WTC11 (cell line): ENCODE results near the gene CST9. TPM values are rescaled to one million over a fixed set of nuclear protein-coding genes. Genes with fewer than 3 reads are reported as not detected.

Experiments
- ATAC-seq: fragments of 200-7000 bp; cut with Tn5 transposase; 2 replicates; pipeline ENCODE4 v1.10.0; 2021; ENCODE audit warnings: mild to moderate bottlenecking, moderate library complexity
- CTCF ChIA-PET: fragments of 300-600 bp; sonication (Branson Sonifier 250); formaldehyde crosslinking; loops from one replicate; lab custom pipeline; 2021; ENCODE audit warnings: antibody characterized with exemption; lab: Charles Lee
- POLR2A ChIA-PET: fragments of 350-600 bp; sonication (Branson Sonifier 250); formaldehyde crosslinking; loops from one replicate; lab custom pipeline; 2021; ENCODE audit warnings: antibody characterized with exemption; lab: Charles Lee
- DNase-seq: peaks from one replicate; pipeline ENCODE4 v3.0.0; 2021; ENCODE audit warnings: low spot score
- H3K27ac Mint-ChIP-seq: 2 replicates; pipeline ENCODE4 v1.8.0; 2021; ENCODE audit warnings: mixed read lengths
- H3K27me3 Mint-ChIP-seq: 2 replicates; pipeline ENCODE4 v1.8.0; 2021; ENCODE audit warnings: low read depth, mild to moderate bottlenecking, moderate library complexity, mixed read lengths
- H3K36me3 Mint-ChIP-seq: 2 replicates; pipeline ENCODE4 v1.8.0; 2021; ENCODE audit warnings: mixed read lengths
- H3K4me1 Mint-ChIP-seq: 2 replicates; pipeline ENCODE4 v1.8.0; 2022; ENCODE audit warnings: mixed read lengths
- H3K4me3 Mint-ChIP-seq: 2 replicates; pipeline ENCODE4 v1.8.0; 2021; ENCODE audit warnings: mild to moderate bottlenecking, moderate library complexity, mixed read lengths
- H3K9me3 Mint-ChIP-seq: 2 replicates; pipeline ENCODE4 v1.8.0; 2021; ENCODE audit warnings: mixed read lengths
- CBFB ChIP-seq: sonication (generic); formaldehyde crosslinking; IDR thresholded peaks from 2 replicates; pipeline ENCODE4 v1.8.1; 2022; ENCODE audit warnings: mild to moderate bottlenecking, low read depth, missing genetic modification reagents
- ELF4 ChIP-seq: sonication (generic); formaldehyde crosslinking; IDR thresholded peaks from 2 replicates; pipeline ENCODE4 v1.8.1; 2022; ENCODE audit warnings: low read depth, mild to moderate bottlenecking, moderate library complexity, missing genetic modification reagents
- FOXJ3 ChIP-seq: sonication (generic); formaldehyde crosslinking; IDR thresholded peaks from 2 replicates; pipeline ENCODE4 v1.9.0; 2021; ENCODE audit warnings: missing genetic modification reagents, mild to moderate bottlenecking, borderline replicate concordance
- FOXP1 ChIP-seq: sonication (generic); formaldehyde crosslinking; IDR thresholded peaks from 2 replicates; pipeline ENCODE4 v1.8.0; 2022; ENCODE audit warnings: missing genetic modification reagents, mild to moderate bottlenecking, moderate library complexity, borderline replicate concordance
- MYBL2 ChIP-seq: sonication (generic); formaldehyde crosslinking; IDR thresholded peaks from 2 replicates; pipeline ENCODE4 v1.8.1; 2023; ENCODE audit warnings: mild to moderate bottlenecking, moderate library complexity, missing genetic modification reagents
- NFATC4 ChIP-seq: fragments of 250-450 bp; sonication (Bioruptor Pico); IDR thresholded peaks from 2 replicates; pipeline ENCODE4 v1.9.0; 2021; ENCODE audit warnings: mild to moderate bottlenecking
- NFE2L1 ChIP-seq: sonication (generic); formaldehyde crosslinking; IDR thresholded peaks from 2 replicates; pipeline ENCODE4 v1.8.1; 2023; ENCODE audit warnings: missing genetic modification reagents
- SOX15 ChIP-seq: fragments of 250-450 bp; sonication (Bioruptor Pico); IDR thresholded peaks from 2 replicates; pipeline ENCODE4 v1.9.0; 2021; ENCODE audit warnings: mild to moderate bottlenecking
- TEAD4 ChIP-seq: sonication (generic); formaldehyde crosslinking; IDR thresholded peaks from 2 replicates; pipeline ENCODE4 v1.8.0; 2022; ENCODE audit warnings: mild to moderate bottlenecking, missing genetic modification reagents
- TP53 ChIP-seq: sonication (generic); formaldehyde crosslinking; IDR thresholded peaks from 2 replicates; pipeline ENCODE4 v1.8.1; 2023; ENCODE audit warnings: mild to moderate bottlenecking, missing genetic modification reagents
- ZNF121 ChIP-seq: sonication (generic); formaldehyde crosslinking; IDR thresholded peaks from 2 replicates; pipeline ENCODE4 v1.8.0; 2023; ENCODE audit warnings: missing genetic modification reagents
- ZNF138 ChIP-seq: sonication (generic); formaldehyde crosslinking; conservative IDR thresholded peaks from 2 replicates; pipeline ENCODE4 v1.8.1; 2022; ENCODE audit warnings: mild to moderate bottlenecking, moderate library complexity, missing genetic modification reagents
- ZNF219 ChIP-seq: sonication (generic); formaldehyde crosslinking; IDR thresholded peaks from 2 replicates; pipeline ENCODE4 v1.8.0; 2023; ENCODE audit warnings: missing genetic modification reagents, mild to moderate bottlenecking, borderline replicate concordance
- ZNF263 ChIP-seq: sonication (generic); formaldehyde crosslinking; IDR thresholded peaks from 2 replicates; pipeline ENCODE4 v1.8.1; 2022; ENCODE audit warnings: low read depth, mild to moderate bottlenecking, moderate library complexity, missing genetic modification reagents
- total RNA-seq: library from RNA; stranded (reverse); gene quantifications from 3 replicates; pipeline ENCODE4 v1.2.3, GENCODE V29; 2021
- TF ChIP-seq, protein P1 (sequence below): fragments of 250-450 bp; sonication (Bioruptor Pico); IDR thresholded peaks from 2 replicates; pipeline ENCODE4 v1.9.0; 2021; ENCODE audit warnings: mild to moderate bottlenecking, borderline replicate concordance
- TF ChIP-seq, protein P2 (sequence below): sonication (generic); formaldehyde crosslinking; IDR thresholded peaks from 2 replicates; pipeline ENCODE4 v1.8.0; 2022; ENCODE audit warnings: mild to moderate bottlenecking, missing genetic modification reagents
- TF ChIP-seq, protein P3 (sequence below): sonication (generic); formaldehyde crosslinking; IDR thresholded peaks from 2 replicates; pipeline ENCODE4 v1.8.1; 2022; ENCODE audit warnings: mild to moderate bottlenecking, moderate library complexity, missing genetic modification reagents
- TF ChIP-seq, protein P4 (sequence below): sonication (generic); formaldehyde crosslinking; IDR thresholded peaks from 2 replicates; pipeline ENCODE4 v1.8.1; 2023; ENCODE audit warnings: mild to moderate bottlenecking, moderate library complexity, missing genetic modification reagents
- TF ChIP-seq, protein P5 (sequence below): fragments of 250-450 bp; sonication (Bioruptor Pico); IDR thresholded peaks from 2 replicates; pipeline ENCODE4 v1.9.0; 2021; ENCODE audit warnings: moderate library complexity, mild to moderate bottlenecking, inconsistent platforms, borderline replicate concordance
- TF ChIP-seq, protein P6 (sequence below): sonication (generic); formaldehyde crosslinking; IDR thresholded peaks from 2 replicates; pipeline ENCODE4 v1.8.1; 2023; ENCODE audit warnings: mild to moderate bottlenecking, missing genetic modification reagents, moderate library complexity
- TF ChIP-seq, protein P7 (sequence below): sonication (generic); formaldehyde crosslinking; IDR thresholded peaks from 2 replicates; pipeline ENCODE4 v1.8.1; 2023; ENCODE audit warnings: mild to moderate bottlenecking, missing genetic modification reagents, borderline replicate concordance

Gene CST9
- total RNA-seq, 1 experiment from 2014 or later, result not detected

DNA sequence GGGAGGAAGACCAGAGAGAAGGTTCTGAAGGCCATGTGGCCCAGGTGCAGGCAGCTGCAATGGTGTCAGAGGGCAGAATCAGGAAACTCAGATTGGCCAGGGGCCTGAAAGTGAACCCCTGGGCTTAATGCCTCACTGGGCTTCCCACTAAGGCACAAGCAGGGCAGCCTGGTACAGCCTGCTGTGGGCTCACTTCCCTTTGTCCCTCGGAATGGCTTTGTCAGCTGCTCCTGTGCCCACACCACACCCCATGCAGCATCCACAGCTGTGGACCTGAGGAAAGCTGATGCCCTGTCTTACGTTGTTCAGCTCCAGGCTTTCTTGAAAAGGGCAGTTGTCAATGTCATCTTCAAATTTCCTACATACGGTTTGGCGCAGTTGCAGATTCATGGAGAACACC lies 2.4 kb downstream of the CST9 start:
- Mint-ChIP-seq H3K9me3 (no peaks in the 10 kb centered on the region), H3K36me3 (no peaks in the 10 kb centered on the region), H3K27ac (no peak overlapping the region), H3K4me3 (no peak overlapping the region), H3K4me1 (peaks cover 25% of the 10 kb centered on the region; the same call in 1 of the 2 replicates), H3K27me3 (peaks cover 26% of the 10 kb centered on the region; the same call in 1 of the 2 replicates)
- ATAC-seq (no peak), DNase-seq (no peak)
- CTCF ChIA-PET, result interaction anchor here (2.0 to 3.0 kb wide), 2 partner anchors 156 to 162 kb away, joined by 7 to 9 read pairs; no protein-coding TSS in a partner anchor
- TF ChIP-seq, protein P1, sequence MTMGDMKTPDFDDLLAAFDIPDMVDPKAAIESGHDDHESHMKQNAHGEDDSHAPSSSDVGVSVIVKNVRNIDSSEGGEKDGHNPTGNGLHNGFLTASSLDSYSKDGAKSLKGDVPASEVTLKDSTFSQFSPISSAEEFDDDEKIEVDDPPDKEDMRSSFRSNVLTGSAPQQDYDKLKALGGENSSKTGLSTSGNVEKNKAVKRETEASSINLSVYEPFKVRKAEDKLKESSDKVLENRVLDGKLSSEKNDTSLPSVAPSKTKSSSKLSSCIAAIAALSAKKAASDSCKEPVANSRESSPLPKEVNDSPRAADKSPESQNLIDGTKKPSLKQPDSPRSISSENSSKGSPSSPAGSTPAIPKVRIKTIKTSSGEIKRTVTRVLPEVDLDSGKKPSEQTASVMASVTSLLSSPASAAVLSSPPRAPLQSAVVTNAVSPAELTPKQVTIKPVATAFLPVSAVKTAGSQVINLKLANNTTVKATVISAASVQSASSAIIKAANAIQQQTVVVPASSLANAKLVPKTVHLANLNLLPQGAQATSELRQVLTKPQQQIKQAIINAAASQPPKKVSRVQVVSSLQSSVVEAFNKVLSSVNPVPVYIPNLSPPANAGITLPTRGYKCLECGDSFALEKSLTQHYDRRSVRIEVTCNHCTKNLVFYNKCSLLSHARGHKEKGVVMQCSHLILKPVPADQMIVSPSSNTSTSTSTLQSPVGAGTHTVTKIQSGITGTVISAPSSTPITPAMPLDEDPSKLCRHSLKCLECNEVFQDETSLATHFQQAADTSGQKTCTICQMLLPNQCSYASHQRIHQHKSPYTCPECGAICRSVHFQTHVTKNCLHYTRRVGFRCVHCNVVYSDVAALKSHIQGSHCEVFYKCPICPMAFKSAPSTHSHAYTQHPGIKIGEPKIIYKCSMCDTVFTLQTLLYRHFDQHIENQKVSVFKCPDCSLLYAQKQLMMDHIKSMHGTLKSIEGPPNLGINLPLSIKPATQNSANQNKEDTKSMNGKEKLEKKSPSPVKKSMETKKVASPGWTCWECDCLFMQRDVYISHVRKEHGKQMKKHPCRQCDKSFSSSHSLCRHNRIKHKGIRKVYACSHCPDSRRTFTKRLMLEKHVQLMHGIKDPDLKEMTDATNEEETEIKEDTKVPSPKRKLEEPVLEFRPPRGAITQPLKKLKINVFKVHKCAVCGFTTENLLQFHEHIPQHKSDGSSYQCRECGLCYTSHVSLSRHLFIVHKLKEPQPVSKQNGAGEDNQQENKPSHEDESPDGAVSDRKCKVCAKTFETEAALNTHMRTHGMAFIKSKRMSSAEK (CRISPR knock-in tag), result no peak
- TF ChIP-seq ZNF263 (CRISPR knock-in tag) (no peak), CBFB (no peak), ELF4 (CRISPR knock-in tag) (no peak), MYBL2 (CRISPR knock-in tag) (no peak), FOXJ3 (CRISPR knock-in tag) (no peak), NFATC4 (no peak), ZNF121 (CRISPR knock-in tag) (no peak), ZNF219 (CRISPR knock-in tag) (no peak), SOX15 (no peak), ZNF138 (CRISPR knock-in tag) (no peak), TP53 (no peak)
- TF ChIP-seq, protein P2, sequence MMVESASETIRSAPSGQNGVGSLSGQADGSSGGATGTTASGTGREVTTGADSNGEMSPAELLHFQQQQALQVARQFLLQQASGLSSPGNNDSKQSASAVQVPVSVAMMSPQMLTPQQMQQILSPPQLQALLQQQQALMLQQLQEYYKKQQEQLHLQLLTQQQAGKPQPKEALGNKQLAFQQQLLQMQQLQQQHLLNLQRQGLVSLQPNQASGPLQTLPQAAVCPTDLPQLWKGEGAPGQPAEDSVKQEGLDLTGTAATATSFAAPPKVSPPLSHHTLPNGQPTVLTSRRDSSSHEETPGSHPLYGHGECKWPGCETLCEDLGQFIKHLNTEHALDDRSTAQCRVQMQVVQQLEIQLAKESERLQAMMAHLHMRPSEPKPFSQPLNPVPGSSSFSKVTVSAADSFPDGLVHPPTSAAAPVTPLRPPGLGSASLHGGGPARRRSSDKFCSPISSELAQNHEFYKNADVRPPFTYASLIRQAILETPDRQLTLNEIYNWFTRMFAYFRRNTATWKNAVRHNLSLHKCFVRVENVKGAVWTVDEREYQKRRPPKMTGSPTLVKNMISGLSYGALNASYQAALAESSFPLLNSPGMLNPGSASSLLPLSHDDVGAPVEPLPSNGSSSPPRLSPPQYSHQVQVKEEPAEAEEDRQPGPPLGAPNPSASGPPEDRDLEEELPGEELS (CRISPR knock-in tag), result no peak
- TF ChIP-seq, protein P3, sequence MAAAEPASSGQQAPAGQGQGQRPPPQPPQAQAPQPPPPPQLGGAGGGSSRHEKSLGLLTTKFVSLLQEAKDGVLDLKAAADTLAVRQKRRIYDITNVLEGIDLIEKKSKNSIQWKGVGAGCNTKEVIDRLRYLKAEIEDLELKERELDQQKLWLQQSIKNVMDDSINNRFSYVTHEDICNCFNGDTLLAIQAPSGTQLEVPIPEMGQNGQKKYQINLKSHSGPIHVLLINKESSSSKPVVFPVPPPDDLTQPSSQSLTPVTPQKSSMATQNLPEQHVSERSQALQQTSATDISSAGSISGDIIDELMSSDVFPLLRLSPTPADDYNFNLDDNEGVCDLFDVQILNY (CRISPR knock-in tag), result no peak
- TF ChIP-seq, protein P4, sequence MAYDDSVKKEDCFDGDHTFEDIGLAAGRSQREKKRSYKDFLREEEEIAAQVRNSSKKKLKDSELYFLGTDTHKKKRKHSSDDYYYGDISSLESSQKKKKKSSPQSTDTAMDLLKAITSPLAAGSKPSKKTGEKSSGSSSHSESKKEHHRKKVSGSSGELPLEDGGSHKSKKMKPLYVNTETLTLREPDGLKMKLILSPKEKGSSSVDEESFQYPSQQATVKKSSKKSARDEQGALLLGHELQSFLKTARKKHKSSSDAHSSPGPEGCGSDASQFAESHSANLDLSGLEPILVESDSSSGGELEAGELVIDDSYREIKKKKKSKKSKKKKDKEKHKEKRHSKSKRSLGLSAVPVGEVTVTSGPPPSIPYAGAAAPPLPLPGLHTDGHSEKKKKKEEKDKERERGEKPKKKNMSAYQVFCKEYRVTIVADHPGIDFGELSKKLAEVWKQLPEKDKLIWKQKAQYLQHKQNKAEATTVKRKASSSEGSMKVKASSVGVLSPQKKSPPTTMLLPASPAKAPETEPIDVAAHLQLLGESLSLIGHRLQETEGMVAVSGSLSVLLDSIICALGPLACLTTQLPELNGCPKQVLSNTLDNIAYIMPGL (CRISPR knock-in tag), result no peak
- TF ChIP-seq, protein P5, sequence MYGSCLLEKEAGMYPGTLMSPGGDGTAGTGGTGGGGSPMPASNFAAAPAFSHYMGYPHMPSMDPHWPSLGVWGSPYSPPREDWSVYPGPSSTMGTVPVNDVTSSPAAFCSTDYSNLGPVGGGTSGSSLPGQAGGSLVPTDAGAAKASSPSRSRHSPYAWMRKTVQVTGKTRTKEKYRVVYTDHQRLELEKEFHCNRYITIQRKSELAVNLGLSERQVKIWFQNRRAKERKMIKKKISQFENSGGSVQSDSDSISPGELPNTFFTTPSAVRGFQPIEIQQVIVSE (CRISPR knock-in tag), result no peak
- POLR2A ChIA-PET, result no interaction called here

DNA sequence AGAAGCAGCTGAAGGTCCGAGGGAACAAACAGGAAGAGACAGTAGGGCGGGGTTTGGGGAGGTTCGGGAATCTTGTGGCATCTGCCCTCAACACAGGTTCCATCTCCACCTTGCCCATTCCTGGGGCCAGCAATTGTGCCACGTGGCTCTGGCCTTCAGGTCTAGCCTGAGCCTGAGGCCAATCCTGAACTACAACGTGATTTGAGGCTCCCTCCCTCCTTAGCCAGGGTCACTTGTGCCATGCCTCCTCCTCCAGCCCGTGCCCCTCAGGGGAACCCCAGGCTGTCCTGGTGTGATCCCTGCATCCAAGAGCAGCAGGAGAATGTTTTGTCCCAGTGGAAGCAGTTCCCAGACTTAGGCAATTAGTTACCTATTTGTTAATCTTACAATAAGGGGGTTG lies 3.0 kb downstream of the CST9 start:
- POLR2A ChIA-PET, result no interaction called here
- Mint-ChIP-seq H3K36me3 (no peaks in the 10 kb centered on the region), H3K9me3 (no peaks in the 10 kb centered on the region), H3K27ac (no peak overlapping the region), H3K27me3 (peaks cover 26% of the 10 kb centered on the region; the same call in 1 of the 2 replicates), H3K4me3 (no peak overlapping the region), H3K4me1 (peaks cover 25% of the 10 kb centered on the region; the same call in 1 of the 2 replicates)
- CTCF ChIA-PET, result interaction anchor here (3.0 kb wide), 1 partner anchor 161 kb away, joined by 9 read pairs; no protein-coding TSS in a partner anchor
- DNase-seq (no peak), ATAC-seq (no peak)
- TF ChIP-seq, protein P6, sequence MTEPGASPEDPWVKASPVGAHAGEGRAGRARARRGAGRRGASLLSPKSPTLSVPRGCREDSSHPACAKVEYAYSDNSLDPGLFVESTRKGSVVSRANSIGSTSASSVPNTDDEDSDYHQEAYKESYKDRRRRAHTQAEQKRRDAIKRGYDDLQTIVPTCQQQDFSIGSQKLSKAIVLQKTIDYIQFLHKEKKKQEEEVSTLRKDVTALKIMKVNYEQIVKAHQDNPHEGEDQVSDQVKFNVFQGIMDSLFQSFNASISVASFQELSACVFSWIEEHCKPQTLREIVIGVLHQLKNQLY (CRISPR knock-in tag), result no peak
- TF ChIP-seq TEAD4 (CRISPR knock-in tag) (no peak), FOXP1 (CRISPR knock-in tag) (no peak), NFE2L1 (CRISPR knock-in tag) (no peak)
- TF ChIP-seq, protein P7, sequence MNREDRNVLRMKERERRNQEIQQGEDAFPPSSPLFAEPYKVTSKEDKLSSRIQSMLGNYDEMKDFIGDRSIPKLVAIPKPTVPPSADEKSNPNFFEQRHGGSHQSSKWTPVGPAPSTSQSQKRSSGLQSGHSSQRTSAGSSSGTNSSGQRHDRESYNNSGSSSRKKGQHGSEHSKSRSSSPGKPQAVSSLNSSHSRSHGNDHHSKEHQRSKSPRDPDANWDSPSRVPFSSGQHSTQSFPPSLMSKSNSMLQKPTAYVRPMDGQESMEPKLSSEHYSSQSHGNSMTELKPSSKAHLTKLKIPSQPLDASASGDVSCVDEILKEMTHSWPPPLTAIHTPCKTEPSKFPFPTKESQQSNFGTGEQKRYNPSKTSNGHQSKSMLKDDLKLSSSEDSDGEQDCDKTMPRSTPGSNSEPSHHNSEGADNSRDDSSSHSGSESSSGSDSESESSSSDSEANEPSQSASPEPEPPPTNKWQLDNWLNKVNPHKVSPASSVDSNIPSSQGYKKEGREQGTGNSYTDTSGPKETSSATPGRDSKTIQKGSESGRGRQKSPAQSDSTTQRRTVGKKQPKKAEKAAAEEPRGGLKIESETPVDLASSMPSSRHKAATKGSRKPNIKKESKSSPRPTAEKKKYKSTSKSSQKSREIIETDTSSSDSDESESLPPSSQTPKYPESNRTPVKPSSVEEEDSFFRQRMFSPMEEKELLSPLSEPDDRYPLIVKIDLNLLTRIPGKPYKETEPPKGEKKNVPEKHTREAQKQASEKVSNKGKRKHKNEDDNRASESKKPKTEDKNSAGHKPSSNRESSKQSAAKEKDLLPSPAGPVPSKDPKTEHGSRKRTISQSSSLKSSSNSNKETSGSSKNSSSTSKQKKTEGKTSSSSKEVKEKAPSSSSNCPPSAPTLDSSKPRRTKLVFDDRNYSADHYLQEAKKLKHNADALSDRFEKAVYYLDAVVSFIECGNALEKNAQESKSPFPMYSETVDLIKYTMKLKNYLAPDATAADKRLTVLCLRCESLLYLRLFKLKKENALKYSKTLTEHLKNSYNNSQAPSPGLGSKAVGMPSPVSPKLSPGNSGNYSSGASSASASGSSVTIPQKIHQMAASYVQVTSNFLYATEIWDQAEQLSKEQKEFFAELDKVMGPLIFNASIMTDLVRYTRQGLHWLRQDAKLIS, result no peak
